GM13976 (cell line): ENCODE measurements around the gene CHRNA5.
"Not testable (repeated sequence)": the region's sequence is repeated elsewhere in the genome, so short reads cannot be mapped to it uniquely, and the experiment has no call there.

ENCODE experiments used
- DNase-seq: peaks from one replicate; pipeline ENCODE4 v3.0.0; 2012; ENCODE audit warnings: low spot score
- in situ Hi-C: fragments of 300-500 bp; cut with MboI; formaldehyde crosslinking; loops from one replicate; pipeline ENCODE4 v1.12.0; 2022; ENCODE audit warnings: low sequenced_read_pairs, mixed read lengths, inconsistent platforms; ENCODE audit not compliant: unreplicated experiment
- TF ChIP-seq, protein P1 (sequence below): IDR thresholded peaks from 2 replicates; pipeline ENCODE4 v1.5.1; 2012; ENCODE audit warnings: borderline replicate concordance, mild to moderate bottlenecking; ENCODE audit not compliant: insufficient read depth; ENCODE audit errors: extremely low read depth, missing control alignments, control extremely low read depth

The CHRNA5 gene

DNA sequence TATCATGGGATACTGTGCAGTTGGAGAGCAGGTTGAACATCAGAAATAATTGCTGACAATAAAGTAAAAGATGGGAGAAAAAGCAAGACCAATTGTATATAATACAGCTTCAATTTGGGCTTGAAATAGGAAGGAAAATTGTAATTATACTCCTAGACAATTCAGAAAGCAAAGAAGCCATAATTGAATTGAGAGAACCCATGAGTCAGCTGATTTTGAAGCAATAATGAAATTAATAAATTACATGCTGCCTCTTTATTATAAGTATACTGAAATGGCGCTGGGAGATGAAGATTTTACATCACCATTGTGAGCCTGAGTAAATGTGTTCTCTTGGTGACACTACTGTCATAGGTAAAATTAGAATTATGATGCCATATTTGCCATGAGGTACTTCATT, 32.3 kb downstream of the CHRNA5 start:
- in situ Hi-C loops = no loop called here
- DNase-seq = no peak
- TF ChIP-seq, protein P1, sequence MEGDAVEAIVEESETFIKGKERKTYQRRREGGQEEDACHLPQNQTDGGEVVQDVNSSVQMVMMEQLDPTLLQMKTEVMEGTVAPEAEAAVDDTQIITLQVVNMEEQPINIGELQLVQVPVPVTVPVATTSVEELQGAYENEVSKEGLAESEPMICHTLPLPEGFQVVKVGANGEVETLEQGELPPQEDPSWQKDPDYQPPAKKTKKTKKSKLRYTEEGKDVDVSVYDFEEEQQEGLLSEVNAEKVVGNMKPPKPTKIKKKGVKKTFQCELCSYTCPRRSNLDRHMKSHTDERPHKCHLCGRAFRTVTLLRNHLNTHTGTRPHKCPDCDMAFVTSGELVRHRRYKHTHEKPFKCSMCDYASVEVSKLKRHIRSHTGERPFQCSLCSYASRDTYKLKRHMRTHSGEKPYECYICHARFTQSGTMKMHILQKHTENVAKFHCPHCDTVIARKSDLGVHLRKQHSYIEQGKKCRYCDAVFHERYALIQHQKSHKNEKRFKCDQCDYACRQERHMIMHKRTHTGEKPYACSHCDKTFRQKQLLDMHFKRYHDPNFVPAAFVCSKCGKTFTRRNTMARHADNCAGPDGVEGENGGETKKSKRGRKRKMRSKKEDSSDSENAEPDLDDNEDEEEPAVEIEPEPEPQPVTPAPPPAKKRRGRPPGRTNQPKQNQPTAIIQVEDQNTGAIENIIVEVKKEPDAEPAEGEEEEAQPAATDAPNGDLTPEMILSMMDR = no peak

DNA sequence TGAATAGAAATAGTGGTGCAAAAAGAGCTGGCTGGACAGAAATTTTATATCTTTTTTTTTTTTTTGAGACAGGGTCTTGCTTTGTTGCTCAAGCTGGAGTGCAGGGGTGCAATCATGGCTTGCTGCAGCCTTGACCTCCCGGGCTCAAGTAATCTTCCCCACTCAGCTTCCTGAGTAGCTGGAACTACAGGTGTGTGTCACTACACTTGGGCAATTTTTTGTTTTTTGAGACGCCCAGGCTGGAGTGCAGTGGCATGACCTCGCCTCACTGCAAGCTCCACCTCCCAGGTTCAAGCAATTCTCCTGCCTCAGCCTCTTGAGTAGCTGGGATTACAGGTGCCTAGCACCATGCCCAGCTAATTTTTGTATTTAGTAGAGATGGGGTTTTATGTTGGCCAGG, 33.0 kb downstream of the CHRNA5 start:
- in situ Hi-C loops = no loop called here
- TF ChIP-seq, protein P1 = no peak
- DNase-seq = no peak

DNA sequence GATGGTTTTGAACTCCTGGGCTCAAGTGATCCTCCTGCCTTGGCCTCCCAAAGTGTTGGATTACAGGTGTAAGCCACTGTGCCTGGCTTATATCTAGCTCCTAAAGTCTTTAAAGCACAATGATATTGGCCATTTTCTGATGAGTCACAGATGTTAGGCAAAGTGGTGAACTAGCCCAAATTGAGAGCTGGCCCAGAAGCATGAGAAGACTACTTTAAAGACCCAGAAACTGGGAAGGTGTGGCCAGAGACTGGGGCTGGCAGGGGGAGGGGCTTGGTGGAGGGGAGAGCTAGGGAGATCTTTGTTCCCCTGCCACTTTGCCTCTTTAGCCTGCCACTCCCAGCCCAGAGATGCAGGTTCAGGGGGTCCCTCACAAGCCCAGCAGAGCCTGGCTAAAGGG, 33.9 kb downstream of the CHRNA5 start:
- in situ Hi-C loops = no loop called here
- no peak for DNase-seq
- TF ChIP-seq, protein P1 = no peak

DNA sequence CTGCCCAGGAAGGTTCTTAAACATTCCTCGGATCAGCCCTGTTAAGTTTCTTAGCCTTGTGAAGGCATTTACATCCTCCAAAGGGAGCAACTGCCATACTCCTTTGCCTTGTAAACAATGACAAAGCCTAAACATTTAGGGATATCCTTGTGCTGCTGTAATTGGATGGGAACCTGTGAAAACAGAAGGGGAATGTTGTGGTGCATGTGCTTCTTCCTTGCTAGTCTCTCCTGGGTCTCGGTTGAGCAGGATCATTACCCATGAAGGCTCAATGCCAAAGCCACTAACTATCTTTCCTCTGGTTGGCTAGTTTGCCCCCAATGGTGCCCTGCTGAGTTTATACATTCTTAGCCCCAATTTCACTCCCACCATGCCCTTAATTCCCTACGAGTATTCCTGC, 38.1 kb downstream of the CHRNA5 start:
- TF ChIP-seq, protein P1 = no peak
- no peak for DNase-seq
- in situ Hi-C loops = no loop called here

DNA sequence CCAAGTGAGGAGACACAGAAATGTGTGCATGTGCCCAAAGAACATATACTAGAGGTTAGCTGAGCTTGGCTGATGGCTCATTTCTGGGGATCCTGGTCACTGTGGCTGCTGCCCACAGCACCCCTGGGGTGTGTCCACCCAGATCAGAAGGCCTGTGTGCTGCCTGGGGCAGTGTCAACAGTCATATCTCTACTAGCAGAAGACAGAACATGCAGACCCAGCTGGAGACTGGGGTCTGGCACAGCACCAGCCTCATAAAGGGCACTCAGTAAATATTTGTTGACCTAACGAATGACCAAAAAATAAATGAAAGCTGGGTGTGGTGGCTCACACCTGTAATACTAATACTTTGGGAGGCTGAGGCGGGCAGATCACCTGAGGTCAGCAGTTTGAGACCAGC, 39.1 kb downstream of the CHRNA5 start:
- in situ Hi-C loops = no loop called here
- TF ChIP-seq, protein P1 = no peak
- no peak for DNase-seq

DNA sequence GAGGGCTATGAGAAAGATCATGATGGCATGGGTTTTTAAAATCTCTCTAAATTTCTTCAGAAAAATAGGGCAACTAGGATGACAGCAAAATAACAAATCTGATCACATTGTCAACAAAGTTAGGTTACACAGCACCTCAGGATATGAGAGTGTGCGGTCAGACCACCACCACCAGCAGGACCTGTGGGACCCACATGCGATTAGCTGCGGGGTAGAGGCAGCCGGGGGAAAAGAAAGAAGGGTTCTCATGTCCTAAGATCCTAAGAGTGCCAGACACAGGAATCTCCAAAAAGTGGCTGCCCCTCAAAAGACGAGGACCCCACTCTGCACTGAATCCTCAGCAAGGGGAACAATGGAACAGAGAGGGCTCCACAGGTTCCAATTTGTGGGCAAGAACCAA, 39.9 kb downstream of the CHRNA5 start:
- in situ Hi-C loops = no loop called here
- TF ChIP-seq, protein P1 = no peak
- no peak for DNase-seq

DNA sequence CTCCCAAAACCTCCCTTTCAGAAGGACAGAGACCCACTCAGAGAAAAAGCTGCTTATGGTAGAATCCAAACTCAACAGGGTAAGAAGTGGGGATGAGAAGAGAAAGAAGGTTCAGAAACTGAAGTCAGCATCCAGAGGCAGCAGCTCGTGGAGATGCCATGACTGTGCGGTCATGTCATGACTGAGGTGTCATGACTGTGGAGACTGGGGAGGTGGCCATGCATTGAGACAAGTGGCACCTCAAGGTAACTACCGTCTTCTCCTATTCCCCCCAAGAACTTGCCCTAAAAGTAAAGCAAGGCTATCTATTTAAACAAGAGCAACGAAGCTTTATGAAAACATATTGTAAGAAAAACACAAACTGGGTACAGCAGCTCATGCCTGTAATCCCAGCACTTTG, 40.4 kb downstream of the CHRNA5 start:
- no peak for DNase-seq
- in situ Hi-C loops = no loop called here
- TF ChIP-seq, protein P1 = no peak

DNA sequence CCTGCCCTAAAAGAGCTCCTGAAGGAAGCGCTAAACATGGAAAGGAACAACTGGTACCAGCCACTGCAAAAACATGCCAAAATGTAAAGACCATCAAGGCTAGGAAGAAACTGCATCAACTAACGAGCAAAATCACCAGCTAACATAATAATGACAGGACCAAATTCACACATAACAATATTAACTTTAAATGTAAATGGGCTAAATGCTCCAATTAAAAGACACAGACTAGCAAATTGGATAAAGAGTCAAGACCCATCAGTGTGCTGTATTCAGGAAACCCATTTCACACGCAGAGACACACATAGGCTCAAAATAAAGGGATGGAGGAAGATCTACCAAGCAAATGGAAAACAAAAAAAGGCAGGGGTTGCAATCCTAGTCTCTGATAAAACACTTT, 44.2 kb downstream of the CHRNA5 start:
- DNase-seq, in situ Hi-C loops: not testable (repeated sequence)
